ENCODE measurements around the gene GPR153. TPM values are rescaled to one million over a fixed set of nuclear protein-coding genes. Genes with fewer than 3 reads are reported as not detected.
A peak's percentile ranks its signal among the peaks of the same experiment; 100 is the strongest.

The GPR153 gene
- total RNA-seq, 1 donor from 2014 or later = 6.5 TPM

DNA sequence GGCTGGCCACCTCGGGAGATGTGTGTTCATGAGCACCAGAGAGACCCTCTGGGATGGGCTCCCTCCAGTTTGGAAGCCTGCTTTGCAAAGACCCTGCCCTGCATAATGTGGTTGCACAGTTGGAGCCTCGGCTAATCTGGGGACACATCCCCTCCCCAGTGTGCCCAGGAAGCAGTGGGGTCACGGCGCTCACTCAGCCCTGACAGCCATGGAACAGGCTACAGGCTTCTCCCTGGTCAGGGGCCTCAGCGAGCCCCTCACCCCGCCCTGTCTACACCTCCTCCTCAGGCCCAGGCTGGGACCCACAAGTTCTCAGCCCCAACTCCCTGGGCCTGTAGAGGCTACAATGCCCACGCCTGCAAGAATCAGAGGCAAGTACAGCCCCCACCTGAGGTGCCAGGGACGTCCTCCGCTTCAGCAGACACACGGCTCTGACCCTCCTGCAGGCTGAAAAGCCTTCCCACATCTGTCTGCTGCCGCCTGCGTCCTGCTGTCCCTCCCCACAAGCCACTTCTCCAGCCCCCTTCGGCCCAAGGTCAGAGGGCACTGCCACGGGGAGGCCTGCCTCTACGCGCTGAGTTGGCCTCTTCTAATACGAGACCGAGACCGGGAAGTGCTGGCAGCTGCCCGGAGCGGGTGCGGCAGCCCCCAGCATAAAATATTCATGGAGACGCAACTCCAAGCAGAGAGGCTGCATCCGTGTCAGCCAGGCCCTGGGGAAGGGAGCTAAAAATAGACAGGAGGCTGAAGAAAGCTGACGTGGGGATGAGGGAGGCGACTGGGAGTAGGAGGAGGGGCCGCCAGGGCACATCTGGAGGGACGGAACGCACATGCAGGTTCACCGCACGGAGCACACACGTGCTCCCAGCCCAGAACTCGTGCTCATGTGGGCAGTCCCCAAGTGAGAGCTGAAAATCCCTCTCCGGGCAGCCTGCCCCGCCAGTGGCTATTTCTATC lies 15.2 kb upstream of the GPR153 start:
- H3K4me3 Mint-ChIP-seq (ENCODE audit: low read depth) = no peak overlapping the region
- DNase-seq (ENCODE audit: low spot score, unreplicated experiment) = no peak
- peaks cover 4% of the 10 kb centered on the region for H3K4me1 Mint-ChIP-seq (ENCODE audit: low read depth)

DNA sequence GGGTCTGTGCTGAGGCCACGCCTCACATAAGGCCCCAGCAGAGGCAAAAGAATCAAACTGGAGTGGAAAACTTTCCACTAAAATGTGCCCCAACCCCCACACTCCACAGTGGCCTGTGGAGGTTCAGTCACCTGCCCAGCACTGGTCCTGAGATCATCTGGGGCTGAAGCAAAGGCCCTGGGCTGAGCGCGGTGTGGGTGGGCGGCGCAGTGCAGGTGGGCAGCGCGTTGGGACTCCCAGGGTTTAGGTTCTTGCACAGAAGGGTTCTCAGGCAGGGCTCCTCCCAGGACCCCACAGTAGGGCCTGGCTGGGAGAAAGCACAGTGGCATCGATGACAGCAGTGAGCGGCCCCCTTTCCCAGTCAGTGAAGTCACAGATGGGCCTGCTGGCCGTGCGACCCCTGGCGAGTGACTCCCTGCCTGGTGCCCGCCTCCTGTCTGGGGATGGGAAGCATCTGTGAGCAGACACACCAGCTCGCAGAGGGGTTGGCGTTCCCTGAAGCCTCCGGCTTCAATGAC lies 13.8 kb upstream of the GPR153 start:
- Mint-ChIP-seq H3K9me3 (ENCODE audit: low read depth) (no peaks in the 10 kb centered on the region), H3K4me3 (ENCODE audit: low read depth) (no peak overlapping the region), H3K4me1 (ENCODE audit: low read depth) (peaks cover 16% of the 10 kb centered on the region), H3K36me3 (ENCODE audit: insufficient read depth) (no peaks in the 10 kb centered on the region), H3K27me3 (no peaks in the 10 kb centered on the region), H3K27ac (no peak overlapping the region)
- DNase-seq (ENCODE audit: low spot score, unreplicated experiment) = no peak
- TF ChIP-seq, protein P1, sequence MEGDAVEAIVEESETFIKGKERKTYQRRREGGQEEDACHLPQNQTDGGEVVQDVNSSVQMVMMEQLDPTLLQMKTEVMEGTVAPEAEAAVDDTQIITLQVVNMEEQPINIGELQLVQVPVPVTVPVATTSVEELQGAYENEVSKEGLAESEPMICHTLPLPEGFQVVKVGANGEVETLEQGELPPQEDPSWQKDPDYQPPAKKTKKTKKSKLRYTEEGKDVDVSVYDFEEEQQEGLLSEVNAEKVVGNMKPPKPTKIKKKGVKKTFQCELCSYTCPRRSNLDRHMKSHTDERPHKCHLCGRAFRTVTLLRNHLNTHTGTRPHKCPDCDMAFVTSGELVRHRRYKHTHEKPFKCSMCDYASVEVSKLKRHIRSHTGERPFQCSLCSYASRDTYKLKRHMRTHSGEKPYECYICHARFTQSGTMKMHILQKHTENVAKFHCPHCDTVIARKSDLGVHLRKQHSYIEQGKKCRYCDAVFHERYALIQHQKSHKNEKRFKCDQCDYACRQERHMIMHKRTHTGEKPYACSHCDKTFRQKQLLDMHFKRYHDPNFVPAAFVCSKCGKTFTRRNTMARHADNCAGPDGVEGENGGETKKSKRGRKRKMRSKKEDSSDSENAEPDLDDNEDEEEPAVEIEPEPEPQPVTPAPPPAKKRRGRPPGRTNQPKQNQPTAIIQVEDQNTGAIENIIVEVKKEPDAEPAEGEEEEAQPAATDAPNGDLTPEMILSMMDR (IDR thresholded peaks at IDR 0.05; ENCODE audit: unreplicated experiment) = no peak

More for the DNA sequence above, 15.2 kb upstream of the GPR153 start:
- Mint-ChIP-seq H3K27ac (no peak overlapping the region), H3K27me3 (no peaks in the 10 kb centered on the region), H3K9me3 (ENCODE audit: low read depth) (no peaks in the 10 kb centered on the region), H3K36me3 (ENCODE audit: insufficient read depth) (no peaks in the 10 kb centered on the region)
- TF ChIP-seq, protein P1 (IDR thresholded peaks at IDR 0.05; ENCODE audit: unreplicated experiment) = no peak

DNA sequence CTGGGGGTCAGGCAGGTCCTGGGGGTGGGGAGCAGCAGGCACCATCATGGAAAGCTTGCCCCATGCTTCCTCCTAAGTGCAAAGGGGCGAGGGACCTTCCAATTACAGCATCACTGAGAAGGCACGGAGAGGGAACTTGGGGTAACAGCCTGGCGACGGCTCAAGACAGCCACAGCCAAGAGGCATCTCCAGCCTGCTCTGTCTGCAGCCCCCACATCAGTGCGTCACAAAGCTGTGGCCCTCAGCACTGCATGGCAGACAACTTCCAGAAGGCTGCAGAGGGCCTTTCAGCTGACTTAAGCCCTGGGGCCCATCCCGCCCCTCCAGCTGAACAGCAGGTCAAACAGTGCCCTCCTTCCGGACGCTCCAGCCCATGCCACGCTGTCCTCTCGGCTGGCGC lies 13.2 kb upstream of the GPR153 start:
- no peaks in the 10 kb centered on the region for H3K27me3 Mint-ChIP-seq
- H3K27ac Mint-ChIP-seq = no peak overlapping the region
- H3K36me3 Mint-ChIP-seq (ENCODE audit: insufficient read depth) = no peaks in the 10 kb centered on the region
- DNase-seq (ENCODE audit: low spot score, unreplicated experiment) = no peak
- TF ChIP-seq, protein P1 (IDR thresholded peaks at IDR 0.05; ENCODE audit: unreplicated experiment) = no peak
- no peak overlapping the region for H3K4me3 Mint-ChIP-seq (ENCODE audit: low read depth)
- no peaks in the 10 kb centered on the region for H3K9me3 Mint-ChIP-seq (ENCODE audit: low read depth)
- H3K4me1 Mint-ChIP-seq (ENCODE audit: low read depth) = peaks cover 17% of the 10 kb centered on the region

DNA sequence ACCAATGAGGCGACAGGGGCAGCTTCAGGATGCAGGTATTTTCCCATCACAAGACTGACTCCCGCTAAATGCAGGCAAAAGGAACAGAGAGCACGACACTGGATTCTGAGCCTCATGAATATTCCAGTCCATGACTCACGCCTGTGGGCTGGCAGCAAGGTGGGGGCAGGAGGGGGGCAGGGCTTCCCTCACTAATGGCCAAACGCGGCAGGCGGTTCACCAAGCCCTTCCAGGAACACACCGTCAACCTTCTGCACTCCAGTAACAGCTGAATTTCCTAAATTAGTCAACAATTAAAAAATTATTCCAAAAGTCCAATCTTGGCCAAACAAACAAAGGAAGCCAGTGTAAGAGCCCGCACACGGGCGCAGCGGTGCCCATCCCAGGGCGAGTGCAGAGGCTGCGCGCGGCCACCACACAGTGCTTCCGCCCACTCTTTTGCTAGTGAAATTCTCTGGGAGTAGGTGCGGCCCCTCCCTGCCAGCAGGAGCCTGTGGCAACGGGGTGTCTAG lies 12.5 kb upstream of the GPR153 start:
- no peaks in the 10 kb centered on the region for H3K9me3 Mint-ChIP-seq (ENCODE audit: low read depth)
- TF ChIP-seq, protein P1 (IDR thresholded peaks at IDR 0.05; ENCODE audit: unreplicated experiment) = no peak
- H3K27ac Mint-ChIP-seq = no peak overlapping the region
- H3K4me1 Mint-ChIP-seq (ENCODE audit: low read depth) = peaks cover 17% of the 10 kb centered on the region
- no peak for DNase-seq (ENCODE audit: low spot score, unreplicated experiment)
- no peaks in the 10 kb centered on the region for H3K36me3 Mint-ChIP-seq (ENCODE audit: insufficient read depth)
- no peak overlapping the region for H3K4me3 Mint-ChIP-seq (ENCODE audit: low read depth)
- H3K27me3 Mint-ChIP-seq = no peaks in the 10 kb centered on the region

DNA sequence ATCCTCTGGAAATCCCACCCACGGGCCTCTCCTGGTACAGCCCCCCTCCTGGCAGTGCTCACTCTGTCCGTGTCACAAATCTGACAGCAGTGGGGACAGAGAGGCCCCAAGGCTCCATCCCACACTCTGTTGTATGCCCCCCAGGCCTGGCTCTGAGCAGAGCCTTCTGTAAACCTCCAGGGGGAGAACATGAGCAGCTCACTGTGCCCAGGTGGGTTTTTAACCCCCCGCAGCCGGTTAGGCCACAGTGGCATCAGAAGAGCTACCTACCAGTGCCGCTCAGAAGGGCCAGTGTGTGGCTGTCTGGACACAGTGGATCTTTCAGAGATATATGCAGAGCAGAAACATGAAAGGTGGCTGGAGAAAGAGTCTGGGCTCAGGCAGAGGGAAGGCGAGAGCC lies 12.0 kb upstream of the GPR153 start:
- DNase-seq (ENCODE audit: low spot score, unreplicated experiment) = no peak
- Mint-ChIP-seq H3K4me1 (ENCODE audit: low read depth) (peaks cover 17% of the 10 kb centered on the region), H3K4me3 (ENCODE audit: low read depth) (no peak overlapping the region), H3K27ac (no peak overlapping the region), H3K9me3 (ENCODE audit: low read depth) (no peaks in the 10 kb centered on the region), H3K36me3 (ENCODE audit: insufficient read depth) (no peaks in the 10 kb centered on the region), H3K27me3 (peaks cover 3% of the 10 kb centered on the region)
- TF ChIP-seq, protein P1 (IDR thresholded peaks at IDR 0.05; ENCODE audit: unreplicated experiment) = peak; percentile 12

Data from progenitor cell of endocrine pancreas (in vitro differentiated cells).